Measurements from ENCODE around the gene GPR32.

GPR32 gene

GRCh38 chr19:50768277-50768676, 2.0 kb upstream of the GPR32 start:
- H3K36me3 ChIP-seq (ENCODE audit: control insufficient read depth in 2 of 2, insufficient read depth in 1 of 2, low read length in 2 of 2), result no peaks in the 10 kb centered on the region
- no peak overlapping the region for H3K4me3 ChIP-seq (ENCODE audit: low read depth, low read length)
- H3K4me1 ChIP-seq (ENCODE audit: control insufficient read depth, insufficient read depth, low read length), result no peaks in the 10 kb centered on the region
- H3K9me3 ChIP-seq (ENCODE audit: control insufficient read depth, insufficient read depth, low read depth, low read length), result no peaks in the 10 kb centered on the region
- H3K27ac ChIP-seq (ENCODE audit: extremely low read depth, low read depth, low read length), result no peak overlapping the region
- TF ChIP-seq ZFP41 (tag by site-specific recombination; IDR thresholded peaks at IDR 0.05; ENCODE audit: borderline replicate concordance) (no peak), ZNF362 (tag by site-specific recombination; IDR thresholded peaks at IDR 0.05) (no peak), PRDM4 (tag by site-specific recombination; IDR thresholded peaks at IDR 0.05) (no peak), ZNF521 (tag by site-specific recombination; IDR thresholded peaks at IDR 0.05) (no peak), ZNF366 (tag by site-specific recombination; conservative IDR thresholded peaks at IDR 0.05) (no peak), ZBTB6 (tag by site-specific recombination; IDR thresholded peaks at IDR 0.05) (no peak), ZNF174 (tag by site-specific recombination; IDR thresholded peaks at IDR 0.05) (no peak), ZNF324 (tag by site-specific recombination; IDR thresholded peaks at IDR 0.05) (no peak), ZSCAN23 (tag by site-specific recombination; IDR thresholded peaks at IDR 0.05) (no peak), ZNF747 (tag by site-specific recombination; IDR thresholded peaks at IDR 0.05) (no peak), ZNF214 (tag by site-specific recombination; IDR thresholded peaks at IDR 0.05; ENCODE audit: borderline replicate concordance) (no peak), TCF7L2 (IDR thresholded peaks at IDR 0.05; ENCODE audit: borderline replicate concordance, low read depth, low read length) (no peak), ZBTB48 (tag by site-specific recombination; IDR thresholded peaks at IDR 0.05) (no peak), AEBP2 (tag by site-specific recombination; IDR thresholded peaks at IDR 0.05; ENCODE audit: borderline replicate concordance) (no peak), ZNF561 (tag by site-specific recombination; IDR thresholded peaks at IDR 0.05; ENCODE audit: borderline replicate concordance) (no peak), YY2 (tag by site-specific recombination; IDR thresholded peaks at IDR 0.05) (no peak), ZNF16 (tag by site-specific recombination; IDR thresholded peaks at IDR 0.05; ENCODE audit: low read depth) (no peak), KLF1 (tag by site-specific recombination; IDR thresholded peaks at IDR 0.05) (no peak)
- ChIA-PET CTCF (interaction anchor here (2.4 kb wide), 1 partner anchor 44 kb away, joined by 7 read pairs; no protein-coding TSS in a partner anchor), POLR2A (no interaction called here)

- no peaks in the 10 kb centered on the region for H3K36me3 ChIP-seq (ENCODE audit: control insufficient read depth in 2 of 2, insufficient read depth in 1 of 2, low read length in 2 of 2)
- H3K4me3 ChIP-seq (ENCODE audit: low read depth, low read length), result no peak overlapping the region
- CTCF ChIA-PET, result no interaction called here
- no peaks in the 10 kb centered on the region for H3K4me1 ChIP-seq (ENCODE audit: control insufficient read depth, insufficient read depth, low read length)
- H3K27ac ChIP-seq (ENCODE audit: extremely low read depth, low read depth, low read length), result no peak overlapping the region
- no peaks in the 10 kb centered on the region for H3K9me3 ChIP-seq (ENCODE audit: control insufficient read depth, insufficient read depth, low read depth, low read length)
- POLR2A ChIA-PET, result no interaction called here
- no peak for TF ChIP-seq ZNF843 (tag by site-specific recombination; IDR thresholded peaks at IDR 0.05)
- TF ChIP-seq ZNF521 (tag by site-specific recombination; IDR thresholded peaks at IDR 0.05), result no peak
- TF ChIP-seq ZNF792 (tag by site-specific recombination; IDR thresholded peaks at IDR 0.05), result no peak
- TF ChIP-seq ZNF274 (IDR thresholded peaks at IDR 0.05; ENCODE audit: low read length), result no peak
- no peak for TF ChIP-seq ZNF274 (tag by site-specific recombination; IDR thresholded peaks at IDR 0.05; ENCODE audit: borderline replicate concordance)
- no peak for TF ChIP-seq ZNF362 (tag by site-specific recombination; IDR thresholded peaks at IDR 0.05)
- no peak for TF ChIP-seq ZNF514 (tag by site-specific recombination; IDR thresholded peaks at IDR 0.05)
- no peak for TF ChIP-seq ZNF510 (tag by site-specific recombination; IDR thresholded peaks at IDR 0.05; ENCODE audit: insufficient replicate concordance)
- no peak for TF ChIP-seq ZNF704 (tag by site-specific recombination; IDR thresholded peaks at IDR 0.05)
- TF ChIP-seq ZBTB44 (tag by site-specific recombination; IDR thresholded peaks at IDR 0.05), result no peak
These were observed 624 bp downstream of the GPR32 start for GRCh38 chr19:50770888-50771287.
